Measurements from ENCODE around the gene NKX2-4. TPM values are rescaled to one million over a fixed set of nuclear protein-coding genes. Genes with fewer than 3 reads are reported as not detected.

The NKX2-4 gene
- total and polyA plus RNA-seq, 2 of the 13 experiments (the other 11 are each of a cell fraction or from before 2014, with no cell fraction given), result not detected

- TF ChIP-seq HINFP (CRISPR knock-in tag; IDR thresholded peaks at IDR 0.05; ENCODE audit: low read depth), result no peak
- TF ChIP-seq FOXA1 (IDR thresholded peaks at IDR 0.05), result no peak
- TF ChIP-seq FOXA1 (CRISPR knock-in tag; IDR thresholded peaks at IDR 0.05), result no peak
- no peak for TF ChIP-seq RAD21 (CRISPR knock-in tag; IDR thresholded peaks at IDR 0.05)
- no peak for TF ChIP-seq SNAPC5 (CRISPR knock-in tag; IDR thresholded peaks at IDR 0.05; ENCODE audit: borderline replicate concordance)
- no peak for TF ChIP-seq MAF1 (CRISPR knock-in tag; IDR thresholded peaks at IDR 0.05; ENCODE audit: borderline replicate concordance)
- TF ChIP-seq ZNF556 (CRISPR knock-in tag; IDR thresholded peaks at IDR 0.05; ENCODE audit: borderline replicate concordance), result no peak
- no peak for TF ChIP-seq ZNF609 (CRISPR knock-in tag; IDR thresholded peaks at IDR 0.05; ENCODE audit: borderline replicate concordance)
- no peak for TF ChIP-seq CENPX (CRISPR knock-in tag; IDR thresholded peaks at IDR 0.05)
These were observed 40.5 kb upstream of the NKX2-4 start (continued) for GRCh38 chr20:21437816-21438215.

All from HepG2 (cell line).